Right lobe of liver (tissue), 4 donors: ENCODE measurements around the gene ABCA8.

ENCODE experiments used
- POLR2A ChIP-seq: fragments of 450-650 bp; IDR thresholded peaks from one replicate; pipeline ENCODE4 v1.6.1; 2017; ENCODE audit warnings: antibody characterized with exemption, mild to moderate bottlenecking
- TF ChIP-seq, protein P1 (sequence below), 4 donors: fragments of 200-600 bp in 3 of 4; fragments of 450-650 bp in 1 of 4; IDR thresholded peaks; one replicate each; pipeline versions ENCODE4 v1.5.1 to v1.8.0; 2016 to 2022; ENCODE audit warnings: antibody characterized with exemption in 4 of 4, mild to moderate bottlenecking in 2 of 4
- donor health status: DM: no; HTN: no; CAD: no.
- donor health status: DM: no; HTN: no; CAD: no.
- donor health status: DM: no; HTN: yes; CAD: no.

DNA sequence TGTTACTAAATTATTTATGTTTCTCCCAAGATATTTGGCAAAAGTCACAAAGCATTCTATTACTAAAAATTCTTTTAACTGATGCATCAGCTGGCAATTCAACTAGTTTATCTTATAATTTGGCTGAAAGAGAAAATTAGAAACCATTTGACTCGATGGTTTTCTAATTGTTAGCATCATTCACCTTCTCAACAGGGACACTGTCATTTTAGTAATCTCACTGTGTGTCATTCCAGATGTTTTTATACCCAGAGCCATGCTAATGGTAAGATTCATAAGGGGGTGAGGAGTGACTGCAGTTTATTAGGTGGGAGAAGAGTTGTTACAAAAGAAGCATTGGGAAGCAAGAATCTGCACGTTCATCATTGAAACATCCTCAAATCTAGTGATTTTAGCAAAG is 124.9 kb downstream of the ABCA8 start:
- TF ChIP-seq POLR2A: no peak
- TF ChIP-seq, protein P1, sequence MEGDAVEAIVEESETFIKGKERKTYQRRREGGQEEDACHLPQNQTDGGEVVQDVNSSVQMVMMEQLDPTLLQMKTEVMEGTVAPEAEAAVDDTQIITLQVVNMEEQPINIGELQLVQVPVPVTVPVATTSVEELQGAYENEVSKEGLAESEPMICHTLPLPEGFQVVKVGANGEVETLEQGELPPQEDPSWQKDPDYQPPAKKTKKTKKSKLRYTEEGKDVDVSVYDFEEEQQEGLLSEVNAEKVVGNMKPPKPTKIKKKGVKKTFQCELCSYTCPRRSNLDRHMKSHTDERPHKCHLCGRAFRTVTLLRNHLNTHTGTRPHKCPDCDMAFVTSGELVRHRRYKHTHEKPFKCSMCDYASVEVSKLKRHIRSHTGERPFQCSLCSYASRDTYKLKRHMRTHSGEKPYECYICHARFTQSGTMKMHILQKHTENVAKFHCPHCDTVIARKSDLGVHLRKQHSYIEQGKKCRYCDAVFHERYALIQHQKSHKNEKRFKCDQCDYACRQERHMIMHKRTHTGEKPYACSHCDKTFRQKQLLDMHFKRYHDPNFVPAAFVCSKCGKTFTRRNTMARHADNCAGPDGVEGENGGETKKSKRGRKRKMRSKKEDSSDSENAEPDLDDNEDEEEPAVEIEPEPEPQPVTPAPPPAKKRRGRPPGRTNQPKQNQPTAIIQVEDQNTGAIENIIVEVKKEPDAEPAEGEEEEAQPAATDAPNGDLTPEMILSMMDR (IDR thresholded peaks at IDR 0.05): no peak
